ENCODE measurements around the gene GLS. TPM values are rescaled to one million over a fixed set of nuclear protein-coding genes. Genes with fewer than 3 reads are reported as not detected.

GLS gene
- total RNA-seq, 1 experiment from 2014 or later: 97.4 TPM

DNA sequence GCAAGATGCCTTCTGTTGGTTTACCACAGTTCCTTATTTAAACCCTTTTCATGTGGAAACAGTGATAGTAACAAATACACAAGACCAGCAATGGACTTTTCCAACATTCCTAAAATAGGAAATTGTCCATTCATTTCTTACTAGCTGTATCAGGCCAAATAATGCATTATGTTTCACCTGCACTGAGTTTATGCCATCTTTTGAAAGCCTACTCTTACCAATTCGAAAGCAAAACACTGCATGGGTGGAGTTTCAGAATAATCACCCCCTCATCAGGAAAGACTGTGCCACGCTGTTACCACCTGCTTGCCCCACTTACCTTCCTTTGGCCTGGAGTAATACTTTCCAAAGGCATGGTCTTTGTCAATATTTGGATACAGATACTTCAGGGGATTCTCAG, 95.9 kb downstream of the GLS start:
- intact Hi-C loops (cut with micrococcal nuclease): no loop called here
- RAD21 ChIA-PET (ENCODE audit: low non-redundant PET in 1 of 2, low total read pairs in 2 of 2, uncharacterized antibody in 2 of 2, unreplicated experiment in 2 of 2): no interaction called here
- peaks cover 82 to 83% of the 10 kb centered on the region in 2 experiments for H3K36me3 ChIP-seq (ENCODE audit: control insufficient read depth in 1 of 2, insufficient read depth in 2 of 2, low read length in 2 of 2)
- POLR2A ChIA-PET: no interaction called here
- no TSS peak for BruUV-seq (replicated peaks)
- H3K4me3 ChIP-seq (replicated peaks in 1 of 2; ENCODE audit: low read depth in 1 of 2, low read length in 2 of 2): no peak overlapping the region
- TF ChIP-seq RAD21 (IDR thresholded peaks at IDR 0.05; ENCODE audit: low read depth): no peak
- TF ChIP-seq POLR2AphosphoS5 (IDR thresholded peaks at IDR 0.05; ENCODE audit: low read depth, low read length): no peak
- DNase-seq (ENCODE audit: low read depth, low spot score): no peak
- no peak overlapping the region for H3K4me2 ChIP-seq (ENCODE audit: low read length)
- CTCF ChIA-PET: no interaction called here
- no peak overlapping the region for H3K27ac ChIP-seq (ENCODE audit: low read depth, low read length)
- no peak overlapping the region for H3K9ac ChIP-seq (ENCODE audit: low read length)
- H3K79me2 ChIP-seq (ENCODE audit: insufficient read depth, low read length): no peaks in the 10 kb centered on the region
- no peaks in the 10 kb centered on the region for H3K4me1 ChIP-seq (ENCODE audit: control insufficient read depth in 1 of 2, insufficient read depth in 2 of 2, low read length in 2 of 2)
- H3K27me3 ChIP-seq (ENCODE audit: insufficient read depth, low read length): no peaks in the 10 kb centered on the region
- H3K9me2 ChIP-seq (ENCODE audit: insufficient read depth): no peaks in the 10 kb centered on the region
- H2AFZ ChIP-seq (ENCODE audit: low read depth, low read length, poor library complexity, severe bottlenecking): no peak overlapping the region
- H4K20me1 ChIP-seq (ENCODE audit: insufficient read depth): no peaks in the 10 kb centered on the region
- no peak for ATAC-seq
- no peaks in the 10 kb centered on the region for H3K9me3 ChIP-seq (ENCODE audit: control insufficient read depth in 1 of 2, insufficient read depth in 1 of 2, low read depth in 1 of 2, low read length in 2 of 2)

GRCh38 chr2:190977505-190977904, 96.9 kb downstream of the GLS start:
- Histone ChIP-seq H3K27me3 (ENCODE audit: insufficient read depth, low read length) (no peaks in the 10 kb centered on the region), H2AFZ (ENCODE audit: low read depth, low read length, poor library complexity, severe bottlenecking) (no peak overlapping the region), H3K4me1 (ENCODE audit: control insufficient read depth in 1 of 2, insufficient read depth in 2 of 2, low read length in 2 of 2) (no peaks in the 10 kb centered on the region), H3K9me3 (ENCODE audit: control insufficient read depth in 1 of 2, insufficient read depth in 1 of 2, low read depth in 1 of 2, low read length in 2 of 2) (no peaks in the 10 kb centered on the region), H3K36me3 (ENCODE audit: control insufficient read depth in 1 of 2, insufficient read depth in 2 of 2, low read length in 2 of 2) (peaks cover 80 to 81% of the 10 kb centered on the region in 2 experiments), H3K27ac (ENCODE audit: low read depth, low read length) (no peak overlapping the region), H3K4me2 (ENCODE audit: low read length) (no peak overlapping the region), H3K9ac (ENCODE audit: low read length) (no peak overlapping the region), H3K9me2 (ENCODE audit: insufficient read depth) (no peaks in the 10 kb centered on the region), H4K20me1 (ENCODE audit: insufficient read depth) (no peaks in the 10 kb centered on the region), H3K4me3 (replicated peaks in 1 of 2; ENCODE audit: low read depth in 1 of 2, low read length in 2 of 2) (no peak overlapping the region), H3K79me2 (ENCODE audit: insufficient read depth, low read length) (no peaks in the 10 kb centered on the region)
- RAD21 ChIA-PET (ENCODE audit: low non-redundant PET in 1 of 2, low total read pairs in 2 of 2, uncharacterized antibody in 2 of 2, unreplicated experiment in 2 of 2): no interaction called here
- CTCF ChIA-PET: no interaction called here
- POLR2A ChIA-PET: no interaction called here
- BruUV-seq (replicated peaks): no TSS peak
- no peak for DNase-seq (ENCODE audit: low read depth, low spot score)
- intact Hi-C loops (cut with micrococcal nuclease): no loop called here
- no peak for ATAC-seq
- TF ChIP-seq ZNF274 (IDR thresholded peaks at IDR 0.05; ENCODE audit: low read depth, low read length) (no peak), JUND (IDR thresholded peaks at IDR 0.05) (no peak), CBX3 (IDR thresholded peaks at IDR 0.05; ENCODE audit: low read depth) (no peak), RAD21 (IDR thresholded peaks at IDR 0.05; ENCODE audit: low read depth) (no peak), EZH2 (IDR thresholded peaks at IDR 0.05) (no peak), SP1 (IDR thresholded peaks at IDR 0.05; ENCODE audit: low read depth) (no peak), POLR2AphosphoS5 (IDR thresholded peaks at IDR 0.05; ENCODE audit: low read depth, low read length) (no peak), POLR2A (IDR thresholded peaks at IDR 0.05; ENCODE audit: borderline replicate concordance, extremely low read depth, insufficient read depth, insufficient read length) (no peak), CEBPB (IDR thresholded peaks at IDR 0.05; ENCODE audit: low read depth) (no peak)
- TF ChIP-seq, protein P1, sequence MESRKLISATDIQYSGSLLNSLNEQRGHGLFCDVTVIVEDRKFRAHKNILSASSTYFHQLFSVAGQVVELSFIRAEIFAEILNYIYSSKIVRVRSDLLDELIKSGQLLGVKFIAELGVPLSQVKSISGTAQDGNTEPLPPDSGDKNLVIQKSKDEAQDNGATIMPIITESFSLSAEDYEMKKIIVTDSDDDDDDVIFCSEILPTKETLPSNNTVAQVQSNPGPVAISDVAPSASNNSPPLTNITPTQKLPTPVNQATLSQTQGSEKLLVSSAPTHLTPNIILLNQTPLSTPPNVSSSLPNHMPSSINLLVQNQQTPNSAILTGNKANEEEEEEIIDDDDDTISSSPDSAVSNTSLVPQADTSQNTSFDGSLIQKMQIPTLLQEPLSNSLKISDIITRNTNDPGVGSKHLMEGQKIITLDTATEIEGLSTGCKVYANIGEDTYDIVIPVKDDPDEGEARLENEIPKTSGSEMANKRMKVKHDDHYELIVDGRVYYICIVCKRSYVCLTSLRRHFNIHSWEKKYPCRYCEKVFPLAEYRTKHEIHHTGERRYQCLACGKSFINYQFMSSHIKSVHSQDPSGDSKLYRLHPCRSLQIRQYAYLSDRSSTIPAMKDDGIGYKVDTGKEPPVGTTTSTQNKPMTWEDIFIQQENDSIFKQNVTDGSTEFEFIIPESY (IDR thresholded peaks at IDR 0.05; ENCODE audit: extremely low read depth, insufficient replicate concordance, low read length): no peak
- TF ChIP-seq, protein P2, sequence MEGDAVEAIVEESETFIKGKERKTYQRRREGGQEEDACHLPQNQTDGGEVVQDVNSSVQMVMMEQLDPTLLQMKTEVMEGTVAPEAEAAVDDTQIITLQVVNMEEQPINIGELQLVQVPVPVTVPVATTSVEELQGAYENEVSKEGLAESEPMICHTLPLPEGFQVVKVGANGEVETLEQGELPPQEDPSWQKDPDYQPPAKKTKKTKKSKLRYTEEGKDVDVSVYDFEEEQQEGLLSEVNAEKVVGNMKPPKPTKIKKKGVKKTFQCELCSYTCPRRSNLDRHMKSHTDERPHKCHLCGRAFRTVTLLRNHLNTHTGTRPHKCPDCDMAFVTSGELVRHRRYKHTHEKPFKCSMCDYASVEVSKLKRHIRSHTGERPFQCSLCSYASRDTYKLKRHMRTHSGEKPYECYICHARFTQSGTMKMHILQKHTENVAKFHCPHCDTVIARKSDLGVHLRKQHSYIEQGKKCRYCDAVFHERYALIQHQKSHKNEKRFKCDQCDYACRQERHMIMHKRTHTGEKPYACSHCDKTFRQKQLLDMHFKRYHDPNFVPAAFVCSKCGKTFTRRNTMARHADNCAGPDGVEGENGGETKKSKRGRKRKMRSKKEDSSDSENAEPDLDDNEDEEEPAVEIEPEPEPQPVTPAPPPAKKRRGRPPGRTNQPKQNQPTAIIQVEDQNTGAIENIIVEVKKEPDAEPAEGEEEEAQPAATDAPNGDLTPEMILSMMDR (IDR thresholded peaks at IDR 0.05 in 2 of 3, conservative IDR thresholded peaks at IDR 0.05 in 1 of 3; ENCODE audit: borderline replicate concordance in 1 of 3, insufficient read depth in 1 of 3, low read depth in 2 of 3, low read length in 2 of 3): no peak
- TF ChIP-seq, protein P3, sequence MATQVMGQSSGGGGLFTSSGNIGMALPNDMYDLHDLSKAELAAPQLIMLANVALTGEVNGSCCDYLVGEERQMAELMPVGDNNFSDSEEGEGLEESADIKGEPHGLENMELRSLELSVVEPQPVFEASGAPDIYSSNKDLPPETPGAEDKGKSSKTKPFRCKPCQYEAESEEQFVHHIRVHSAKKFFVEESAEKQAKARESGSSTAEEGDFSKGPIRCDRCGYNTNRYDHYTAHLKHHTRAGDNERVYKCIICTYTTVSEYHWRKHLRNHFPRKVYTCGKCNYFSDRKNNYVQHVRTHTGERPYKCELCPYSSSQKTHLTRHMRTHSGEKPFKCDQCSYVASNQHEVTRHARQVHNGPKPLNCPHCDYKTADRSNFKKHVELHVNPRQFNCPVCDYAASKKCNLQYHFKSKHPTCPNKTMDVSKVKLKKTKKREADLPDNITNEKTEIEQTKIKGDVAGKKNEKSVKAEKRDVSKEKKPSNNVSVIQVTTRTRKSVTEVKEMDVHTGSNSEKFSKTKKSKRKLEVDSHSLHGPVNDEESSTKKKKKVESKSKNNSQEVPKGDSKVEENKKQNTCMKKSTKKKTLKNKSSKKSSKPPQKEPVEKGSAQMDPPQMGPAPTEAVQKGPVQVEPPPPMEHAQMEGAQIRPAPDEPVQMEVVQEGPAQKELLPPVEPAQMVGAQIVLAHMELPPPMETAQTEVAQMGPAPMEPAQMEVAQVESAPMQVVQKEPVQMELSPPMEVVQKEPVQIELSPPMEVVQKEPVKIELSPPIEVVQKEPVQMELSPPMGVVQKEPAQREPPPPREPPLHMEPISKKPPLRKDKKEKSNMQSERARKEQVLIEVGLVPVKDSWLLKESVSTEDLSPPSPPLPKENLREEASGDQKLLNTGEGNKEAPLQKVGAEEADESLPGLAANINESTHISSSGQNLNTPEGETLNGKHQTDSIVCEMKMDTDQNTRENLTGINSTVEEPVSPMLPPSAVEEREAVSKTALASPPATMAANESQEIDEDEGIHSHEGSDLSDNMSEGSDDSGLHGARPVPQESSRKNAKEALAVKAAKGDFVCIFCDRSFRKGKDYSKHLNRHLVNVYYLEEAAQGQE (IDR thresholded peaks at IDR 0.05; ENCODE audit: low read depth): no peak

All from HCT116 (cell line).